ENCODE data around the gene MTR.

DNA sequence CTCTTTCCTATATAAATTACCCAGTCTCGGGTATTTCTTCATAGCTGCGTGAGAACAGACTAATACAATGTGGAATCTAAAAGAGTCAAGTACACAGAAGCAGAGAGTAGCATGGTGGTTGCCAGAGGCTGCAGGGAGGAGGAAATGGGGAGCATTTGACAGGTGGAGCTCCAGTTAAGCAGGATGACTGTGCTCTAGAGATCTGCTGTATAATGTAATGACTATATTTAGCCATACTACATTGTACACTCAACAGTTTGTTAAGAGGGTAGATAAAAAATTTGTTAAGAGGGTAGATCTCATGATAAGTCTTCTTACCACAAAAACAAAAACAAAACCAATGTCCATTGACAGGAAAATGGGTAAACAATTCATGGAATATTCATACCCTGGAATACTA is 127.1 kb downstream of the MTR start:
- TF ChIP-seq CTCF (IDR thresholded peaks at IDR 0.05) (no peak), POLR2AphosphoS5 (IDR thresholded peaks at IDR 0.05) (no peak)

Measured in prostate gland (tissue), 2 donors.